Heart left ventricle (tissue), 13 donors: ENCODE measurements around the gene USP10.

Experiments used
- POLR2A ChIP-seq, 2 donors: fragments of 450-650 bp; IDR thresholded peaks; one replicate each; pipeline ENCODE4 v1.6.1; 2017; ENCODE audit warnings: antibody characterized with exemption in 2 of 2, mild to moderate bottlenecking in 2 of 2, moderate library complexity in 2 of 2
- TF ChIP-seq, protein P1 (sequence below), 12 donors: fragments of 200-600 bp; sonication (generic) in 4 of 12; IDR thresholded peaks; one replicate each; pipeline versions ENCODE4 v1.5.0 to v1.8.0; 2018 to 2022; ENCODE audit warnings: antibody characterized with exemption in 12 of 12, mild to moderate bottlenecking in 5 of 12
- donor health status: ischemic (EF 13 %, LVEDD 7.1; RV severe dilation, severe dysfunction).
- donor health status: DM: no; HTN: yes; CAD: no.
- donor health status: DM: no; HTN: no; CAD: no.
- donor health status: ischemic (EF 25% LVEDD 6.9; RV normal size, moderate dysfunction).
- donor health status: ischemic (EF 25% LVEDD 5.7; RV mildly dilated, moderate dysfunction).
- donor health status: ischemic (EF 35%, LVEDD 5.7; RV mildly dilated, moderate dysfunction).
- donor health status: nonischemic (EF 11% LVEDD 7.7; RV severe dilation, severe dysfunction).
- donor health status: DM: yes; HTN: yes; CAD: no.
- donor health status: PGD.
- donor health status: ischemic (EF 29% LVEDD 5.4; RV normal size, mild dysfunction).
- donor health status: nonischemic (EF 23%, LVEDD 6.1; RV moderate dilation, normal function).

DNA sequence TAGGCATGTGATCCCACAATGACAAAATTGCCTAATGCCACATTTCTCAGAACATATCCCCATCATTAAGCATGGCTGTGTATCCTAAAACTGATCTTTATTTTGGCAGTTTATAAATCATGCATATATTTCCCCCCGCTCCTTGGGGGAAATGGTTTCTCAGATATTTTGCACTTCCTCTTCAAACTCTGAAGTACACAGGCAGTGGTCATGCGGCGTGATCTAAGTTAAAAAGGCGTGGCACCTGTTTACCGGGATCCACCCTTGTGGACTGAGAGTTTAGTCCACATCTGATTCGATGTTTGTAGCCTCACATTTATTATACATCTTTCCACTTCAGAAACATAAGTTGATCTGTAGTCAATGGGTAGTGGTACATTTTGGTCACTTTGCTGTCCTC is 51.4 kb downstream of the USP10 start:
- TF ChIP-seq, protein P1, sequence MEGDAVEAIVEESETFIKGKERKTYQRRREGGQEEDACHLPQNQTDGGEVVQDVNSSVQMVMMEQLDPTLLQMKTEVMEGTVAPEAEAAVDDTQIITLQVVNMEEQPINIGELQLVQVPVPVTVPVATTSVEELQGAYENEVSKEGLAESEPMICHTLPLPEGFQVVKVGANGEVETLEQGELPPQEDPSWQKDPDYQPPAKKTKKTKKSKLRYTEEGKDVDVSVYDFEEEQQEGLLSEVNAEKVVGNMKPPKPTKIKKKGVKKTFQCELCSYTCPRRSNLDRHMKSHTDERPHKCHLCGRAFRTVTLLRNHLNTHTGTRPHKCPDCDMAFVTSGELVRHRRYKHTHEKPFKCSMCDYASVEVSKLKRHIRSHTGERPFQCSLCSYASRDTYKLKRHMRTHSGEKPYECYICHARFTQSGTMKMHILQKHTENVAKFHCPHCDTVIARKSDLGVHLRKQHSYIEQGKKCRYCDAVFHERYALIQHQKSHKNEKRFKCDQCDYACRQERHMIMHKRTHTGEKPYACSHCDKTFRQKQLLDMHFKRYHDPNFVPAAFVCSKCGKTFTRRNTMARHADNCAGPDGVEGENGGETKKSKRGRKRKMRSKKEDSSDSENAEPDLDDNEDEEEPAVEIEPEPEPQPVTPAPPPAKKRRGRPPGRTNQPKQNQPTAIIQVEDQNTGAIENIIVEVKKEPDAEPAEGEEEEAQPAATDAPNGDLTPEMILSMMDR (IDR thresholded peaks at IDR 0.05): no peak
- TF ChIP-seq POLR2A (IDR thresholded peaks at IDR 0.05): no peak
